ENCODE measurements around the gene ROMO1. TPM values are rescaled to one million over a fixed set of nuclear protein-coding genes. Genes with fewer than 3 reads are reported as not detected.
"Not testable (repeated sequence)": the region's sequence is repeated elsewhere in the genome, so short reads cannot be mapped to it uniquely, and the experiment has no call there.

The ROMO1 gene
- total RNA-seq, 1 donor from 2014 or later = 248 TPM

DNA sequence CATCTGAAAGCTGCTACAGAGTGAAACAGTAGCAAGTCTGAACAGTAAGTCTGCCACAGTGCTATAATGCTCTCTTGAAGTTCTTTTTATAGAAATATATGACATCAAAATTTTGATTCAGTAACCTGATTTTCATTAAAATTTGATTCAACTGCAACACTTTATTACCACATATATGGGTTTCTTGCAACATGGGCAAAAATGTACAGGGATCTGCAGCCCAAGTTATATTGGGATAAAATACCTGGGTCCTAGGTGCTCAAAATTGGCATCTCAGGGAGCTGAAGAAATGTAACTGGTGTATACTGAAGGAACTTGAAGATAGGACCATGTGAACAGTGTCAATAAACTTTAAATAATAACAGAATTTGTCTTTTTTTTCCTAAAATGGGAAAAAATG is 10.8 kb downstream of the ROMO1 start:
- no peaks in the 10 kb centered on the region for H3K27me3 ChIP-seq
- H3K9me3 ChIP-seq = no peaks in the 10 kb centered on the region
- DNase-seq (ENCODE audit: extremely low spot score in 2 of 2) = no peak
- TF ChIP-seq POLR2AphosphoS5 (IDR thresholded peaks at IDR 0.05; ENCODE audit: insufficient read depth in 1 of 2, low read depth in 1 of 2) (no peak), POLR2A (IDR thresholded peaks at IDR 0.05) (no peak)
- TF ChIP-seq, protein P1, sequence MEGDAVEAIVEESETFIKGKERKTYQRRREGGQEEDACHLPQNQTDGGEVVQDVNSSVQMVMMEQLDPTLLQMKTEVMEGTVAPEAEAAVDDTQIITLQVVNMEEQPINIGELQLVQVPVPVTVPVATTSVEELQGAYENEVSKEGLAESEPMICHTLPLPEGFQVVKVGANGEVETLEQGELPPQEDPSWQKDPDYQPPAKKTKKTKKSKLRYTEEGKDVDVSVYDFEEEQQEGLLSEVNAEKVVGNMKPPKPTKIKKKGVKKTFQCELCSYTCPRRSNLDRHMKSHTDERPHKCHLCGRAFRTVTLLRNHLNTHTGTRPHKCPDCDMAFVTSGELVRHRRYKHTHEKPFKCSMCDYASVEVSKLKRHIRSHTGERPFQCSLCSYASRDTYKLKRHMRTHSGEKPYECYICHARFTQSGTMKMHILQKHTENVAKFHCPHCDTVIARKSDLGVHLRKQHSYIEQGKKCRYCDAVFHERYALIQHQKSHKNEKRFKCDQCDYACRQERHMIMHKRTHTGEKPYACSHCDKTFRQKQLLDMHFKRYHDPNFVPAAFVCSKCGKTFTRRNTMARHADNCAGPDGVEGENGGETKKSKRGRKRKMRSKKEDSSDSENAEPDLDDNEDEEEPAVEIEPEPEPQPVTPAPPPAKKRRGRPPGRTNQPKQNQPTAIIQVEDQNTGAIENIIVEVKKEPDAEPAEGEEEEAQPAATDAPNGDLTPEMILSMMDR (IDR thresholded peaks at IDR 0.05) = no peak
- no peak overlapping the region for H3K27ac ChIP-seq
- H3K4me3 ChIP-seq = no peak overlapping the region
- peaks cover 45% of the 10 kb centered on the region for H3K4me1 ChIP-seq
- intact Hi-C loops (cut with DNase I) = no loop called here
- peaks cover 0 to 95% of the 10 kb centered on the region in 2 donors for H3K36me3 ChIP-seq

DNA sequence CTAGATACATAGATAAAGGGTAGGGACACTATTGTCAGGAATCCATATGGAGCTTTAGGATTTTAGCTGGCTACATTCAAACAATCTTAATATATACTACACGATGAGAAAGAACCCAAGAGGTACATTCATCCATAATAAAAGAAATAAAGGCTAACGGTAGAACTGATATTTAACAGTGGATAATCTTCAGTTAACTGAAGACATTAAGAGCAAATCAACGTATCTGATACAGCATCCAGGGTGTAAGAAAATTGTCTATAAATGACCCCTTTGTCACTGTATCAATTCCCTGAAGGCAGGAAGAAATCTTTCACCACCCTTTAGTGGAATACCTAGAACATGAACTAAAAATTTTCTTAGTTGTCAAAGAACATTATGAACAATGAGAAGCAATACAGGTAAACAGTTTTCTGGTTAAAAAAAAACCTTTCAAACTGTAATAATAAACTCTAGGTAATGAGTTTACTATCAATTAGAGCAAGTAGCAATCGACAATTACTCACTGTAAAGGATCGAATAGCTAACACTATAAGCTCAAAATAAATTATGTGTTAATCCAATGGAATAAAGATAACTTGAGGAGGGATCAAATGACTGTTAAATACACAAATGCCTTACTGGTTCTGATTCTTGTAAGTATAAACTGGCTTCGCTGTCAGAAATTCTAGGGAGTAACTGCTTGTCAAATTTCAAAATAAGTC is 11.8 kb downstream of the ROMO1 start:
- Histone ChIP-seq H3K9me3 (no peaks in the 10 kb centered on the region), H3K4me1 (peaks cover 40% of the 10 kb centered on the region), H3K27me3 (no peaks in the 10 kb centered on the region), H3K4me3 (no peak overlapping the region), H3K36me3 (peaks cover 0 to 95% of the 10 kb centered on the region in 2 donors), H3K27ac (no peak overlapping the region)
- TF ChIP-seq POLR2A (IDR thresholded peaks at IDR 0.05) (no peak), POLR2AphosphoS5 (IDR thresholded peaks at IDR 0.05; ENCODE audit: insufficient read depth in 1 of 2, low read depth in 1 of 2) (no peak)
- TF ChIP-seq, protein P1 (IDR thresholded peaks at IDR 0.05) = no peak
- intact Hi-C loops (cut with DNase I) = no loop called here
- no peak for DNase-seq (ENCODE audit: extremely low spot score in 2 of 2)

DNA sequence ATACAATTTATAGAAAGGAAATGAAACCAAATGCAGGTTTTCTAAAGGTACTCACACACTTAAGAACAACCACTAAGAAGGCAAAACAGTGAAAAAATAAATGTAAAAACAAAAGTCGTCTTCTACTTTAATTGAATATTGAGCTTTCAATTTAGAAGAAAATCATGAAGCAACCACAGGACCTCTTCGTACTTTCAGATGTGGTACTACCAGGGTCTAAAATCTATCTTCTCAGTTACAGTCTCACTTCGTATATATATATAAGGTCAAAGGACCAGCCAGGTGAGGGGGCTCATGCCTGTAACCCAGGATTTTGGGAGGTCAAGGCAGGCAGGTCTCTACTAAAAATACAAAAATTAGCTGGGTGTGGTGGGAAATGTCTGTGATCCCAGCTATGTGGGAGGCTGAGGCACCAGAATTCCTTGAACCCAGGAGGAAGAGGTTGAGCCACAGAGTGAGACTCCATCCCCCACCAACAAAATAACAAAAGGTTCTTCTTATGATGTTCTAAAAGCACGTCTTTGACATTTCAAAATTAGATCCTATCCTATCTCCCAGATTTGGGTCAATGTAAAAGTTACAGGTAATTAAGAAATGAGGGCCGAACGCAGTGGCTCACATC is 12.5 kb downstream of the ROMO1 start:
- Histone ChIP-seq H3K27ac (no peak overlapping the region), H3K36me3 (peaks cover 5 to 95% of the 10 kb centered on the region in 2 donors), H3K27me3 (no peaks in the 10 kb centered on the region), H3K4me1 (peaks cover 40% of the 10 kb centered on the region), H3K9me3 (no peaks in the 10 kb centered on the region), H3K4me3 (no peak overlapping the region)
- intact Hi-C loops (cut with DNase I) = no loop called here
- DNase-seq (ENCODE audit: extremely low spot score in 2 of 2) = no peak
- TF ChIP-seq POLR2AphosphoS5 (IDR thresholded peaks at IDR 0.05; ENCODE audit: insufficient read depth in 1 of 2, low read depth in 1 of 2) (no peak), POLR2A (IDR thresholded peaks at IDR 0.05) (no peak)
- TF ChIP-seq, protein P1 (IDR thresholded peaks at IDR 0.05) = no peak

GRCh38 chr20:35713120-35713519 is 13.9 kb downstream of the ROMO1 start:
- Histone ChIP-seq H3K36me3 (peaks cover 5 to 98% of the 10 kb centered on the region in 2 donors), H3K4me1 (peaks cover 34% of the 10 kb centered on the region)
- H3K9me3 ChIP-seq; intact Hi-C loops (cut with DNase I); H3K27me3 ChIP-seq; H3K27ac ChIP-seq; H3K4me3 ChIP-seq; DNase-seq (ENCODE audit: extremely low spot score in 2 of 2): not testable (repeated sequence)

GRCh38 chr20:35714127-35714526 is 14.9 kb downstream of the ROMO1 start:
- DNase-seq (ENCODE audit: extremely low spot score in 2 of 2) = no peak
- no peak overlapping the region for H3K4me3 ChIP-seq
- H3K27ac ChIP-seq = no peak overlapping the region
- TF ChIP-seq, protein P1 (IDR thresholded peaks at IDR 0.05) = no peak
- TF ChIP-seq POLR2AphosphoS5 (IDR thresholded peaks at IDR 0.05; ENCODE audit: insufficient read depth in 1 of 2, low read depth in 1 of 2) (no peak), POLR2A (IDR thresholded peaks at IDR 0.05) (no peak)
- H3K4me1 ChIP-seq = peaks cover 38% of the 10 kb centered on the region
- peaks cover 5 to 97% of the 10 kb centered on the region in 2 donors for H3K36me3 ChIP-seq
- no peaks in the 10 kb centered on the region for H3K9me3 ChIP-seq
- no peaks in the 10 kb centered on the region for H3K27me3 ChIP-seq
- intact Hi-C loops (cut with DNase I) = no loop called here

Measured in vagina (tissue), 2 donors.